RWPE2 (cell line): ENCODE results near the gene PLEKHG2.

Experiments used
- ATAC-seq: fragments of 200-7000 bp; cut with Tn5 transposase; 3 replicates; pipeline ENCODE4 v1.9.1; 2021; ENCODE audit warnings: low read depth
- DNase-seq: peaks from one replicate; pipeline ENCODE4 v3.0.0-alpha.2; 2020; ENCODE audit warnings: low spot score
- H3K27ac ChIP-seq: fragments of 450-650 bp; 2 replicates; pipeline ENCODE4 v1.5.1; 2017; ENCODE audit warnings: mild to moderate bottlenecking; ENCODE audit not compliant: poor library complexity, severe bottlenecking
- H3K27me3 ChIP-seq: fragments of 250-450 bp; sonication (Bioruptor Pico); 2 replicates; pipeline ENCODE4 v1.5.1; 2021; ENCODE audit warnings: mild to moderate bottlenecking, moderate library complexity; ENCODE audit not compliant: insufficient read depth, poor library complexity, severe bottlenecking
- H3K36me3 ChIP-seq: fragments of 250-450 bp; sonication (Bioruptor Pico); 2 replicates; pipeline ENCODE4 v1.5.1; 2020; ENCODE audit warnings: low read depth, mild to moderate bottlenecking, moderate library complexity
- H3K4me1 ChIP-seq: fragments of 250-450 bp; sonication (Bioruptor Pico); 2 replicates; pipeline ENCODE4 v1.5.1; 2021; ENCODE audit warnings: mild to moderate bottlenecking, moderate library complexity; ENCODE audit not compliant: insufficient read depth, poor library complexity, severe bottlenecking
- H3K4me3 ChIP-seq: fragments of 250-450 bp; sonication (Bioruptor Pico); 2 replicates; pipeline ENCODE4 v1.5.1; 2021; ENCODE audit warnings: mild to moderate bottlenecking, moderate library complexity; ENCODE audit not compliant: severe bottlenecking
- H3K9me3 ChIP-seq: fragments of 250-450 bp; sonication (Bioruptor Pico); 2 replicates; pipeline ENCODE4 v1.5.1; 2021; ENCODE audit warnings: mild to moderate bottlenecking, moderate library complexity; ENCODE audit not compliant: severe bottlenecking
- CTCF ChIP-seq: fragments of 450-650 bp; IDR thresholded peaks from one replicate; pipeline ENCODE4 v1.5.1; 2017; ENCODE audit warnings: mild to moderate bottlenecking, moderate library complexity; ENCODE audit not compliant: poor library complexity, severe bottlenecking

The PLEKHG2 gene

GRCh38 chr19:39381910-39382611, 30.4 kb upstream of the PLEKHG2 start:
- ATAC-seq, result peak; percentile 65
- no peak for TF ChIP-seq CTCF
- Histone ChIP-seq H3K4me3 (no peak overlapping the region), H3K4me1 (no peaks in the 10 kb centered on the region), H3K27ac (no peak overlapping the region), H3K36me3 (peaks cover 73% of the 10 kb centered on the region), H3K27me3 (no peaks in the 10 kb centered on the region), H3K9me3 (no peaks in the 10 kb centered on the region)
- no peak for DNase-seq

- peaks cover 73% of the 10 kb centered on the region for H3K36me3 ChIP-seq
These were observed 29.3 kb upstream of the PLEKHG2 start for GRCh38 chr19:39382991-39383828.

GRCh38 chr19:39384839-39385568, 27.5 kb upstream of the PLEKHG2 start:
- ATAC-seq, result no peak
- peaks cover 77% of the 10 kb centered on the region for H3K36me3 ChIP-seq
- no peaks in the 10 kb centered on the region for H3K27me3 ChIP-seq

More at GRCh38 chr19:39382991-39383828, 29.3 kb upstream of the PLEKHG2 start:
- Histone ChIP-seq H3K9me3 (no peaks in the 10 kb centered on the region), H3K27ac (no peak overlapping the region), H3K4me3 (no peak overlapping the region), H3K27me3 (no peaks in the 10 kb centered on the region), H3K4me1 (no peaks in the 10 kb centered on the region)
- ATAC-seq, result no peak
- no peak for TF ChIP-seq CTCF
- DNase-seq, result no peak

GRCh38 chr19:39385629-39386411, 26.6 kb upstream of the PLEKHG2 start:
- H3K27ac ChIP-seq, result no peak overlapping the region

More at GRCh38 chr19:39384839-39385568, 27.5 kb upstream of the PLEKHG2 start:
- DNase-seq, result no peak
- no peak for TF ChIP-seq CTCF
- Histone ChIP-seq H3K4me3 (no peak overlapping the region), H3K4me1 (no peaks in the 10 kb centered on the region), H3K9me3 (no peaks in the 10 kb centered on the region), H3K27ac (no peak overlapping the region)

More at GRCh38 chr19:39385629-39386411, 26.6 kb upstream of the PLEKHG2 start:
- no peaks in the 10 kb centered on the region for H3K27me3 ChIP-seq
- no peak for DNase-seq
- no peaks in the 10 kb centered on the region for H3K4me1 ChIP-seq
- ATAC-seq, result no peak
- TF ChIP-seq CTCF, result no peak
- peaks cover 71% of the 10 kb centered on the region for H3K36me3 ChIP-seq
- no peak overlapping the region for H3K4me3 ChIP-seq
- no peaks in the 10 kb centered on the region for H3K9me3 ChIP-seq
